A549 (cell line): ENCODE measurements around the gene NCAPG. TPM values are rescaled to one million over a fixed set of nuclear protein-coding genes. Genes with fewer than 3 reads are reported as not detected.

Experiments
- MAZ ChIP-seq: fragments of 150-350 bp; IDR thresholded peaks from 2 replicates; pipeline ENCODE4 v1.6.1; 2014; ENCODE audit warnings: antibody characterized with exemption, low read depth, low read length, borderline replicate concordance
- polyA plus RNA-seq, 4 experiments: library from polyadenylated mRNA; depleted of rRNA in 3 of 4; stranded (reverse); fragments of >200 nt; fragmentation: RNase III in 1 of 4; extraction: RNeasy Plus Mini Kit Qiagen cat#74134 plus additional on column Dnase treatment in 1 of 4; gene quantifications; 2 replicates in 3 of 4; 3 replicates in 1 of 4; pipeline ENCODE4 v1.2.3, GENCODE V29; 2011 to 2017
- TF ChIP-seq, protein P1 (sequence below): fragments of 150-350 bp; IDR thresholded peaks from 2 replicates; pipeline ENCODE4 v1.6.1; 2014; ENCODE audit warnings: low read depth, mild to moderate bottlenecking, low read length

Gene NCAPG
- polyA plus RNA-seq, 2 of the 4 experiments (the other 2 are of a cell fraction): 23.9 to 36.4 TPM

DNA sequence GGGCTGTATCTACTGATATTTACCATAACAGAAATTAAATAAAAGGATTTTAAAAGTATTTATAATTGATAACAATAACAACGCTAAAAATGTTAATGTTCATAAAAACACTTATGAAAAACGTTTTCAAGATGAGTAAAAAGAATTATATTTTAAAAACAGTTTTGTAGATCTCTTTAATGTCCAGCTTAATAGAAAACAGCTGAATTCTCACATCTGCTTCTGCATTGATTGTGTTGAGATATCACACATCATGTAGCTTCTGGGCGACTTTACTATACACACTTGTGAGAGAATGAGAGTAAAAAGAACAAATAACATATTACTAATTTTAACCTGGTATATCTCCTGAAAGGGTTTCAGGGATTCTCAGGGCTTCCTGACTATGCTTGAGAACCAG, 83.6 kb downstream of the NCAPG start (continued):
- TF ChIP-seq, protein P1, sequence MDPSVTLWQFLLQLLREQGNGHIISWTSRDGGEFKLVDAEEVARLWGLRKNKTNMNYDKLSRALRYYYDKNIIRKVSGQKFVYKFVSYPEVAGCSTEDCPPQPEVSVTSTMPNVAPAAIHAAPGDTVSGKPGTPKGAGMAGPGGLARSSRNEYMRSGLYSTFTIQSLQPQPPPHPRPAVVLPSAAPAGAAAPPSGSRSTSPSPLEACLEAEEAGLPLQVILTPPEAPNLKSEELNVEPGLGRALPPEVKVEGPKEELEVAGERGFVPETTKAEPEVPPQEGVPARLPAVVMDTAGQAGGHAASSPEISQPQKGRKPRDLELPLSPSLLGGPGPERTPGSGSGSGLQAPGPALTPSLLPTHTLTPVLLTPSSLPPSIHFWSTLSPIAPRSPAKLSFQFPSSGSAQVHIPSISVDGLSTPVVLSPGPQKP: no peak
- TF ChIP-seq MAZ: no peak

Other genes with a start within 250 kb of the NCAPG start
- gene LAP3, start 233.8 kb upstream of the NCAPG start, polyA plus RNA-seq (2011; rRNA removed): 39.6 and 46.2 TPM in 2 replicates
- gene LAP3, start 233.8 kb upstream of the NCAPG start, polyA plus RNA-seq (2017; fragmentation: RNase III; extraction: RNeasy Plus Mini Kit Qiagen cat#74134 plus additional on column Dnase treatment): 38.6 to 45.9 TPM (median 39.4 TPM) in 3 replicates
- 13.0 and 15.5 TPM in 2 replicates for gene MED28, start 196.3 kb upstream of the NCAPG start, polyA plus RNA-seq (2011; rRNA removed)
- 27.7 to 30.8 TPM (median 28.4 TPM) in 3 replicates for gene MED28, start 196.3 kb upstream of the NCAPG start, polyA plus RNA-seq (2017; fragmentation: RNase III; extraction: RNeasy Plus Mini Kit Qiagen cat#74134 plus additional on column Dnase treatment)
- 0.01 TPM in 1 of 2 replicates, not detected in the other for gene FAM184B, start 29.4 kb upstream of the NCAPG start, polyA plus RNA-seq (2011; rRNA removed)
- gene FAM184B, start 29.4 kb upstream of the NCAPG start, polyA plus RNA-seq (2017; fragmentation: RNase III; extraction: RNeasy Plus Mini Kit Qiagen cat#74134 plus additional on column Dnase treatment): 0.01 to 0.04 TPM in 2 of 3 replicates, not detected in the other
- gene DCAF16, start 222 bp upstream of the NCAPG start, polyA plus RNA-seq (2011; rRNA removed): 12.9 and 13.3 TPM in 2 replicates
- gene DCAF16, start 222 bp upstream of the NCAPG start, polyA plus RNA-seq (2017; fragmentation: RNase III; extraction: RNeasy Plus Mini Kit Qiagen cat#74134 plus additional on column Dnase treatment): 6.3 to 7.9 TPM (median 6.8 TPM) in 3 replicates
- 7.5 and 9.7 TPM in 2 replicates for gene LCORL, start 210.8 kb downstream of the NCAPG start, polyA plus RNA-seq (2011; rRNA removed)
- gene LCORL, start 210.8 kb downstream of the NCAPG start, polyA plus RNA-seq (2017; fragmentation: RNase III; extraction: RNeasy Plus Mini Kit Qiagen cat#74134 plus additional on column Dnase treatment): 4.6 to 6.4 TPM (median 4.8 TPM) in 3 replicates